Lower leg skin (tissue), 4 donors: ENCODE data around the gene DNAH14. TPM values are rescaled to one million over a fixed set of nuclear protein-coding genes. Genes with fewer than 3 reads are reported as not detected.

Experiments used
- DNase-seq, 2 donors: peaks; one replicate each; pipeline ENCODE4 v3.0.0-alpha.2; 2019; ENCODE audit warnings: low spot score in 2 of 2
- H3K4me3 ChIP-seq: fragments of 200-600 bp; sonication (generic); 2 replicates; pipeline ENCODE4 v1.5.1; 2017; ENCODE audit warnings: mild to moderate bottlenecking, low read depth; ENCODE audit not compliant: poor library complexity, severe bottlenecking
- POLR2A ChIP-seq, 2 donors: fragments of 450-650 bp; IDR thresholded peaks; one replicate each; pipeline ENCODE4 v1.6.1; 2016 to 2017; ENCODE audit warnings: antibody characterized with exemption in 2 of 2, mild to moderate bottlenecking in 1 of 2, moderate library complexity in 1 of 2
- WGBS, 2 donors: methylation state at CpG; one replicate each; pipeline ENCODE4 v1.1.5; 2018; 5-methylcytosine and 5-hydroxymethylcytosine counted together
- intact Hi-C: fragments of 100-400 bp; cut with DNase I; formaldehyde crosslinking; loops from one replicate; pipeline ENCODE4 v1.15.0; 2023; ENCODE audit warnings: low total_unique reads
- total RNA-seq, 4 donors: library from RNA; depleted of rRNA; stranded (reverse); fragments of >200 nt; gene quantifications; one replicate each; pipeline ENCODE4 v1.1.0, GENCODE V29; 2016
- TF ChIP-seq, protein P1 (sequence below), 3 donors: fragments of 450-650 bp; IDR thresholded peaks; one replicate each; pipeline ENCODE4 v1.5.1; 2016; ENCODE audit warnings: antibody characterized with exemption in 3 of 3, mild to moderate bottlenecking in 3 of 3, moderate library complexity in 2 of 3

DNAH14 gene
- total RNA-seq, 4 donors from 2014 or later = 0.84 to 3.0 (median 1.8) TPM

DNA sequence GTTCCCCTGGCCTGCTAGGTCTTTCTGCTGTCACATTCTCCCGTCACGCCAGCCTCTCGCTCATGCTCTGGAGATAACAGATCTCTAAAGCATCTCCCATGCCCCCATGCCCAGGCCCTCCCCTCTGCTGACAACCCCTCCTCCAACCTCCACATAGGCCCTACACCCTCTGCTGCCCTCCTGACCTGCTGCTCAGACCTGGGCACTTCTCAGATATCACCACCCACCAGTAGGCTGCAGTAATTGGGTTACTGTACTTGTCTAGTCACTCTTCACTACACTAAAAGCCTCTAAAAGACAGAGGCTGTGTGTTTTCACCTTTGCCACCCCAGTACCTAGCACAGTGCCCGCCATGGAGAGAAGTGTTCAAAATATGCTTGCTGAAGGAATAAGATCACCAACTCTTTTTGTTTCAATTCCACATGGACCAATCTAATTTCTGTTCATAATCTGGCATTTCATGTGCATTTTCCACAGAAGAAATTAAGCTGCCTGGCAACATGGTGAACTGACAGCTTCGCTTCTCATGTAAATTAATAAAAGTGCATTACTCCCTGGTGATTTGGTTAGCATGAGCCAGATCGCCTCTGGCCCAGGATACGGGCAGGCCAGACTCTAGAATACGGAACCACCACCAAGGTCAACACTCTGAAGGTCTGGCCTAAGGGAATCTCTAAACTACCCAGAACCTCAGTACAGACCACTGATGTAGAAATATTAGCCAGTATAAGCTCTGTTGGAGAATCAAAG, 477.7 kb downstream of the DNAH14 start:
- 97 to 98% methylated on average over 8 of the region's 8 CpGs for WGBS, 2 donors
- DNase-seq = no peak
- intact Hi-C loops = no loop called here
- no peak overlapping the region for H3K4me3 ChIP-seq
- no peak for TF ChIP-seq POLR2A (IDR thresholded peaks at IDR 0.05)
- TF ChIP-seq, protein P1, sequence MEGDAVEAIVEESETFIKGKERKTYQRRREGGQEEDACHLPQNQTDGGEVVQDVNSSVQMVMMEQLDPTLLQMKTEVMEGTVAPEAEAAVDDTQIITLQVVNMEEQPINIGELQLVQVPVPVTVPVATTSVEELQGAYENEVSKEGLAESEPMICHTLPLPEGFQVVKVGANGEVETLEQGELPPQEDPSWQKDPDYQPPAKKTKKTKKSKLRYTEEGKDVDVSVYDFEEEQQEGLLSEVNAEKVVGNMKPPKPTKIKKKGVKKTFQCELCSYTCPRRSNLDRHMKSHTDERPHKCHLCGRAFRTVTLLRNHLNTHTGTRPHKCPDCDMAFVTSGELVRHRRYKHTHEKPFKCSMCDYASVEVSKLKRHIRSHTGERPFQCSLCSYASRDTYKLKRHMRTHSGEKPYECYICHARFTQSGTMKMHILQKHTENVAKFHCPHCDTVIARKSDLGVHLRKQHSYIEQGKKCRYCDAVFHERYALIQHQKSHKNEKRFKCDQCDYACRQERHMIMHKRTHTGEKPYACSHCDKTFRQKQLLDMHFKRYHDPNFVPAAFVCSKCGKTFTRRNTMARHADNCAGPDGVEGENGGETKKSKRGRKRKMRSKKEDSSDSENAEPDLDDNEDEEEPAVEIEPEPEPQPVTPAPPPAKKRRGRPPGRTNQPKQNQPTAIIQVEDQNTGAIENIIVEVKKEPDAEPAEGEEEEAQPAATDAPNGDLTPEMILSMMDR (IDR thresholded peaks at IDR 0.05) = no peak

DNA sequence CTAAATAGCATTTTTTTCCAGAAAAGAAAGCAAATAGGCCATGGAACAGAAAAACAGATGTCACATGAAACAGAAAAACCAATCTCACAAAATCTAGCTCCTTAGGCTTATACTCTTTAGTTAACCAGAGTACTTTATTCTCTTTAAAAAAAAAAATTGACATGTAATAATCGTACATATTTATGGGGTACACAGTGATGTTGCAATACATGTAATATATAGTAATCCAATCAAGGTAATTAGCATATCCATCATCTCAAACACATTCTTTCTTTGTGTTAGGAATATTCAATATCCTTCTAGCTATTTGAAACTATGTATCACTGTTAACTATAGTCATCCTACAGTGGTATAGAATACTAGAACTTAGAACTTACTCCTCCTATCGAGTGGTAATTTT, 478.3 kb downstream of the DNAH14 start:
- no peak for DNase-seq
- WGBS, 2 donors = 92 to 97% methylated on average over 2 of the region's 2 CpGs
- H3K4me3 ChIP-seq = no peak overlapping the region
- intact Hi-C loops = no loop called here
- TF ChIP-seq, protein P1 (IDR thresholded peaks at IDR 0.05) = no peak
- no peak for TF ChIP-seq POLR2A (IDR thresholded peaks at IDR 0.05)

DNA sequence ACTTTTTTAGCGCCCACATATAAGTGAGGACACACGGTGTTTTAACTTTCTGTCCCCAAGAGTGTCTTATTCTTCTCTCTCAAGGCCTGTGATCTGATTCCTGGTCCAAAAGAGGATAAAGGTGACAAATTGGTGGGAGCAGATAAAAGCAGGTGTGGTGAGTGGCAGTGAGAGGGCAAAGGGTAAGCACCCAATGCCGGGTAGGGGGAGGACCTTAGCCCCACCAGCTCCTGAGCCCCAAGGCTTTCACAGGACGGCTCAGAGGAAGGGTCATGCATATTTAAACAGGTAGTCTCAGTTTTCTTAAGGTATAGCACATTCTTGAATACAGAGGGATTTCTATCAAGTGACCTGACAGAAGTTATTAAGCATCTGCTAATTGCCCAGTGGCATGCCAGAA, 478.8 kb downstream of the DNAH14 start:
- WGBS, 2 donors = 89 to 95% methylated on average over 4 of the region's 4 CpGs
- DNase-seq = no peak
- intact Hi-C loops = no loop called here
- TF ChIP-seq POLR2A (IDR thresholded peaks at IDR 0.05) = no peak
- TF ChIP-seq, protein P1 (IDR thresholded peaks at IDR 0.05) = no peak
- no peak overlapping the region for H3K4me3 ChIP-seq

DNA sequence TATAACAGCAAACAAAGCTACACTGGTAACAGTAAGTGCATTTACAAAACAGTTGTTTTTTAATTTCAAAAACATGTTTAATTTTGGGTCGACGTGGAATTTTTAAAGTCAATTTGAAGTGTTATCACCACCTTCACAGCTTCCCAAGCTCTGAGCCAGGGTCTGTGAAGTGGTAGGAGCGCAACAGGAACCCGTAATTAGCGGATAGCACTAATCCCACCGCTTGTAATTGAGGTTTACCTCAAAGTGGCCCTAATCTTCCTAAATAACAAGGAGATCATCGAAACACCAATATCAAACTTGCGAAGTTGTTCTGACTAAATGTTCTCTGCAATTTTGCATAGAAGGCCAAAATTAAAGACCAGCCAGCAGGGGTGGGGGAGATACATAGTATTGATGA, 479.6 kb downstream of the DNAH14 start:
- no peak for TF ChIP-seq POLR2A (IDR thresholded peaks at IDR 0.05)
- TF ChIP-seq, protein P1 (IDR thresholded peaks at IDR 0.05) = no peak
- WGBS, 2 donors = 85 to 86% methylated on average over 8 of the region's 8 CpGs
- intact Hi-C loops = no loop called here
- H3K4me3 ChIP-seq = no peak overlapping the region
- no peak for DNase-seq

DNA sequence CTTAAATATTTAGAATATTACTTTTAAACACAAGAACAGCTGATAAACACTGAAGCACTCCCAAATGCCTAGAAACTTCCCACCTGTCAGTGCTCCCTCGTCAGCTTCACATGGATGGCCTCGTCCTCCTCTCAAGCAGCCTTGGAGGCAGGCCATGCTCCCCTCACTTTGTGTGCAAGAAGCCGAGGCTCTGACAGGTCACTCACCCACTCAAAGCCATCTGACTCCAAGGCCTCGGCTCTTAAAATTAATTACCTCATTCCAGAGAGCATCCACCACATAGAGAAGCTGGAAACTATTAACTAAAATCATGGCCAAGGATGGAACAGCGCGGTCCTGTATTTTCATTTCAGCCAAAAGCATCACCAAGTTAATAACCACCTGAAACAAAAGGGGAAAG, 480.6 kb downstream of the DNAH14 start:
- no peak for TF ChIP-seq POLR2A (IDR thresholded peaks at IDR 0.05)
- TF ChIP-seq, protein P1 (IDR thresholded peaks at IDR 0.05) = no peak
- intact Hi-C loops = no loop called here
- no peak for DNase-seq
- WGBS, 2 donors = 85 to 86% methylated on average over 6 of the region's 6 CpGs
- no peak overlapping the region for H3K4me3 ChIP-seq

DNA sequence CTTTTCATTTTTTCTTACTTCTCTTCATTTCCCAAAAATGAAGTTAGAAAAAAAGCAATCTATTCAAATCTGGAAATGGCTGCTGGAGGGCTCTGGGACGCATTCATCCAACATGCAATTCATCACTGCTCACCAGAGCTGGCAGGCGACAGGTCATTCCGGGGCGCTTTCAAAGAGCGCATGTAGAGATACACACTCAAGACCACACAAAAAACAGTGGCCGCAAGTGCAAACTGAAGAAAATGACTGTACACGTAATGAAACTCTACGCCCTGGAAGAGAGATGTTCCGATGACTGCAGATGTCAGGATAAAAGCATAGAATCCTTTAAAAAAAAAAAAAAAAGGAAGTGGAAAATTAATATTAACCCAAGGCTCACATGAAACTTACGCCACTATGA, 482.8 kb downstream of the DNAH14 start:
- intact Hi-C loops = no loop called here
- no peak overlapping the region for H3K4me3 ChIP-seq
- 91 to 93% methylated on average over 10 of the region's 10 CpGs for WGBS, 2 donors
- no peak for DNase-seq
- TF ChIP-seq, protein P1 (IDR thresholded peaks at IDR 0.05) = no peak
- no peak for TF ChIP-seq POLR2A (IDR thresholded peaks at IDR 0.05)
